Cerebellar cortex (tissue), 1 donor: ENCODE measurements around the gene ACOXL.

ENCODE experiments used
- DNase-seq: peaks from one replicate; pipeline ENCODE4 v3.0.0-alpha.2; 2015; ENCODE audit warnings: low spot score

Gene ACOXL

GRCh38 chr2:111011218-111011617, 278.8 kb downstream of the ACOXL start:
- DNase-seq = no peak

GRCh38 chr2:111015283-111015995, 283.1 kb downstream of the ACOXL start:
- DNase-seq = no peak

- DNase-seq = no peak
These were observed 284.8 kb downstream of the ACOXL start for GRCh38 chr2:111017034-111017622.

- no peak for DNase-seq
These were observed 285.5 kb downstream of the ACOXL start for GRCh38 chr2:111017909-111018308.

- no peak for DNase-seq
These were observed 287.0 kb downstream of the ACOXL start for GRCh38 chr2:111019381-111019780.

GRCh38 chr2:111022633-111023032, 290.3 kb downstream of the ACOXL start:
- no peak for DNase-seq

GRCh38 chr2:111024496-111024895, 292.1 kb downstream of the ACOXL start:
- DNase-seq = no peak

- DNase-seq = no peak
These were observed 292.9 kb downstream of the ACOXL start for GRCh38 chr2:111025288-111025687.

GRCh38 chr2:111028720-111029119, 296.3 kb downstream of the ACOXL start:
- no peak for DNase-seq

- DNase-seq = no peak
These were observed 297.0 kb downstream of the ACOXL start for GRCh38 chr2:111029181-111029927.

- DNase-seq = no peak
These were observed 298.0 kb downstream of the ACOXL start for GRCh38 chr2:111030260-111030891.

- DNase-seq = no peak
These were observed 298.6 kb downstream of the ACOXL start for GRCh38 chr2:111030945-111031344.

- no peak for DNase-seq
These were observed 299.4 kb downstream of the ACOXL start for GRCh38 chr2:111031546-111032478.

GRCh38 chr2:111032721-111033429, 300.5 kb downstream of the ACOXL start:
- no peak for DNase-seq

- DNase-seq = no peak
These were observed 301.8 kb downstream of the ACOXL start for GRCh38 chr2:111034146-111034545.

GRCh38 chr2:111034606-111035005, 302.2 kb downstream of the ACOXL start:
- DNase-seq = no peak

- no peak for DNase-seq
These were observed 303.6 kb downstream of the ACOXL start for GRCh38 chr2:111035830-111036441.

- DNase-seq = no peak
These were observed 304.8 kb downstream of the ACOXL start for GRCh38 chr2:111037128-111037527.

GRCh38 chr2:111039628-111040383, 307.4 kb downstream of the ACOXL start:
- DNase-seq = no peak
